NCI-H526 treated with DMSO at 0.1 percent for 48 hours (cell line): ENCODE results near the gene AZU1.
A peak's percentile ranks its signal among the peaks of the same experiment; 100 is the strongest.

ENCODE experiments used
- DNase-seq: peaks from one replicate; lab custom pipeline; 2025; lab: John Stamatoyannopoulos, UW

Gene AZU1

DNA sequence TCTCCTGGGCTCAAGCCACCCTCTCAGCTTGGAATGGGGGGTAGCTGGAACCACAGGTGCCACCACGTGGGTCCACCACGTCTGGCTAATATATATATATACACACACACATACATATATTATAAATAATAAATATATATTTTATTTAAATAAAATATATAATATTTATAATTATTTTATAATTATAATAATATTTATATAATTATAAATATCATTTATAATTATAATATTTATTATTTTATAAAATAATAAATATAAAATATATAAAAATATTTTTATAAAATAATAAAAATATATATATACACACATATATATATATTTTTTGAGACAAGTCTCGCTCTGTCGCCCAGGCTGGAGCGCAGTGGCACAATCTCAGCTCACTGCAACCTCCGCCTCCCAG is 26.9 kb downstream of the AZU1 start:
- no peak for DNase-seq

DNA sequence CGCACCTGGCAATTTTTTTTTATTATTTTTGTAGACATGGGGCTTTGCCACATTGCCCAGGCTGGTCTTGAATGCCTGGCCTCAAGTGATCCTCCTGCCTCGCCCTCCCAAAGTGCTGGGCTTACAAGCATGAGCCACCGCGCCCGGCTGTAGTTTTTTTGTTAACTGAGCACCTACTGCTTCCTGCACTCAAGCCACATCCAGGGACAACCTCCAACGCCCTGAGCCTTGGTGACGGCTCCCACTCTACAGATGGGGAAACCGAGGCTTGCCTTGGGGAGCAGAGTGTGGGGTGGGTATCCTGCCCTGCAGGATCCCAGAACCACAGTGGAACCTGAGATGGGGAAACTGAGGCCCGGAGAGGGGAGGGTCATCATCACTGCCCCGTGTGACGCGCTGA is 27.5 kb downstream of the AZU1 start:
- no peak for DNase-seq

DNA sequence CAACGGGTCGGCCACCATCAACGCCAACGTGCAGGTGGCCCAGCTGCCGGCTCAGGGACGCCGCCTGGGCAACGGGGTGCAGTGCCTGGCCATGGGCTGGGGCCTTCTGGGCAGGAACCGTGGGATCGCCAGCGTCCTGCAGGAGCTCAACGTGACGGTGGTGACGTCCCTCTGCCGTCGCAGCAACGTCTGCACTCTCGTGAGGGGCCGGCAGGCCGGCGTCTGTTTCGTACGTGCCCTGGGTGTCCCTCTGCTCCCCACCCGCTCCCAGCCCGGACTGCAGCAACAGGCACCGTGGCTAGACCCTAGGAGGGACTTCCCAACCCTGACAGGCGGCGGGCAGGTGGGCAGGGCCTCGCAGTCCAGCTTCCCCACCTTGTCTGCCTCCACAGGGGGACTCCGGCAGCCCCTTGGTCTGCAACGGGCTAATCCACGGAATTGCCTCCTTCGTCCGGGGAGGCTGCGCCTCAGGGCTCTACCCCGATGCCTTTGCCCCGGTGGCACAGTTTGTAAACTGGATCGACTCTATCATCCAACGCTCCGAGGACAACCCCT is 28.0 kb downstream of the AZU1 start:
- DNase-seq = no peak

DNA sequence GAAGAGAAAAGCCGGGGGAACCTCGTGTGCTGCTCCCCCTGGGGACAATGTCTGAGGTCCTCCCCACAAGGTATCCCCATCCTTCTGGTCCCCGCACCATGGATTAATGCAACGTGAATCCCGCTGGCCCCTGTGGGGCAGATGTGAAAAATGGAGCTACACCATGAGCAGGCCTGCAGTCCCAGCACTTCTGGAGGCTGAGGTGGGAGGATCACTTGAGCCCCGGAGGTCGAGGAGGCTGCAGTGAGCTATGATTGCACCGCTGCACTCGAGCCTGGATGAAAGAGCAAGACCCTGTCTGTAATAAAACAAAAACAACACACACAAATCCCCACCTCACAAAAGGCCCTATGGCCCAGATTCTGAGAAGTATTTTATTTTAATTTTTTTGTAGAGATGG is 30.6 kb downstream of the AZU1 start:
- DNase-seq = no peak

DNA sequence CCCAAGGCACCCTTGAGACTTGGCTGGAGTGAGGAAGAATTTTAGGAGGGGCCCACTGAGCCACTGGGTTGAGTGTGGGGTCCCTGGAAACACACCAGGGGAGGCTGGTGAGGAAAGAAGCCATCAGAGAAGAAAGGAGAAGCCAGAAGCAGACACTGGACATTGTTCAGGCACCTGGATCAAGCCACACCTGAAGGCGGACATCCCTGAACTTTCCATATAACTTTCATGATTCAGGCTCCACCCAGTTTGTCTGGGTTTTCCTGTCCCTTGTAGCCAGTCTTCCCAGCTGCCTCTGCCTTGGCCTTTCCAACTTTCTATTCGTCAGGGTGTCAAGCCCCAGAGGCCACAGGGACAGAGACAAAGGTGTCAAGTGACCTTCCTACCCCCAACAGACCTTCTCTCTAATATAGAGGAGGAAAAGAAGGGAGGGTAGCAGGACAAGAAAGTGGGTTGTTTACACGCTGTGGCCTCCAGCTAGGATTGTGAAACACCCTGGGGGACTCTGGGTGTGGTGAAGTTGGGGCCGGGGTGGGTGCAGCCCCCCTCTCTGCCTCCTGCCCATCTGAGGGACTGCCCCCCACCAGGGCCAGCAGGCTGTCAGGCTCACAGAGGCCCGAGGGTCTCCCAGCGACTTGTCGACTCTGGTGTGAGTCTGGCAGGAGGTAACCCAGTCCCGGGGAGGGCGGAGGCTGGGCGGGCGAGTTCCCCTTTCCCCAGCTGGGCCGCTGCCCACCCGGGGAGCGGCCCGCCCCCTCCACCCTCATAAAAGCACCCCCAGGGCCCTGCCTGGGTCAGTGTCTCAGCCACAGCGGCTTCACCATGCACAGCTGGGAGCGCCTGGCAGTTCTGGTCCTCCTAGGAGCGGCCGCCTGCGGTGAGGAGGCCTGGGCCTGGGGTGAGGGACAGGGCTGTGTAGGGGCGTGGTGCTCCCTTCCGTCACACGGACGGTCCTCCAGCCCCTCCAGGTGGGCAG is 31.5 kb downstream of the AZU1 start, which contains the start of gene CFD:
TSS of gene CFD (plus strand) at position 797 of the 976 bp plus-strand sequence. CDS start at position 823, 26 bp downstream.
- DNase-seq = no peak

DNA sequence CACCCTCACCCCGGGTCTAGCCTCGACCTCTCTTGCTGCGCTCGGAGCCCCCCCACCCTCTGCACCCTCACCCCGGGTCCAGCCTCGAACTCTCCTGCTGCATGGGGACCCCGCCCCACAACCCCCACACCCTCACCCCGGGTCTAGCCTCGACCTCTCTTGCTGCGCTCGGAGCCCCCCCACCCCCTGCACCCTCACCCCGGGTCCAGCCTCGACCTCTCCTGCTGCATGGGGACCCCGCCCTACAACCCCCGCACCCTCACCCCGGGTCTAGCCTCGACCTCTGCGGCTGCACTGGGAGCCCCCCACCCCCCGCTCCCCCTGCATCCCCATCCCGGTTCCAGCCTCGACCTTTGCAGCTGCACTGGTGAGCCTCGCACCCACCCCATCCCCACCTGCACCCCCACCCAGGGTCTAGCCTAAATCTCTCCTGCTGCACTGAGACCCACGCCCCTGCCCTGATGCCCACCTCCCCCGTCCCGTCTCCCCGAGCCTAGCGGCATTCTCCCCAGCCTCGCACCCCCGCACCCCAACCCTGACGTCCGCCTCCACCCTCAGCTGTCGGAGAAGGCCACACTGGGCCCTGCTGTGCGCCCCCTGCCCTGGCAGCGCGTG is 33.6 kb downstream of the AZU1 start:
- no peak for DNase-seq

DNA sequence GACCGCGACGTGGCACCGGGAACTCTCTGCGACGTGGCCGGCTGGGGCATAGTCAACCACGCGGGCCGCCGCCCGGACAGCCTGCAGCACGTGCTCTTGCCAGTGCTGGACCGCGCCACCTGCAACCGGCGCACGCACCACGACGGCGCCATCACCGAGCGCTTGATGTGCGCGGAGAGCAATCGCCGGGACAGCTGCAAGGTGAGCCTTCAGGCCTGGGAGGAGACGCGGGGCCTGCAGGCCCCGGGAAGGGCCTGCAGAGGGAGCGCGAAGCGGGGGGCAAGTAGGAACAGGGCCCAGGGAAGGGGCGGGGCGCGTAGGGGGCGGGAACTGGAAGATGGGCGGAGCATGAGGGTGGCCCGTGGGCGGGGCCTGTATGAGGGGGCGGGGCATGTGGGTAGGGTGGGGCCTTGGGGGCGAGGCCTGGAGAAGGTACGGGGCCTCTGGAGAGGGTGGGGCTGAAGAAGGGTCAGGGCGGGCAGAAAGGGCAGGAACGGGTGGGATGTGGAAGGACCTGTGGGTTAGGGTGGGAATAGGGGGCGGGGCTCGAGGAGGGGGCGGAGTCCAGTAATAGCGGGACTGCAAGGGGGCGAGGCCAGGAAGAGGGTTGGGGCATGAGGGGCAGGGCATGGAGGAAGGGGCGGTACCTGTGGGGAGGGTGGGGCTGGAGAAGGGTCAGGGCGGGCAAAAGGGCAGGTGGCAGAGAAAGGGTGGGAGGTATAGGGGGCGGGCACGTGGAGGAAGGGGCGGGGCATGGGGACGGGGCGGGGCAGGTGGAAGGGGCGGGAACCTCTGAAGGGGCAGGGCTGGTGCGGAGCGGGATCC is 34.3 kb downstream of the AZU1 start:
- DNase-seq = peak; percentile 50

DNA sequence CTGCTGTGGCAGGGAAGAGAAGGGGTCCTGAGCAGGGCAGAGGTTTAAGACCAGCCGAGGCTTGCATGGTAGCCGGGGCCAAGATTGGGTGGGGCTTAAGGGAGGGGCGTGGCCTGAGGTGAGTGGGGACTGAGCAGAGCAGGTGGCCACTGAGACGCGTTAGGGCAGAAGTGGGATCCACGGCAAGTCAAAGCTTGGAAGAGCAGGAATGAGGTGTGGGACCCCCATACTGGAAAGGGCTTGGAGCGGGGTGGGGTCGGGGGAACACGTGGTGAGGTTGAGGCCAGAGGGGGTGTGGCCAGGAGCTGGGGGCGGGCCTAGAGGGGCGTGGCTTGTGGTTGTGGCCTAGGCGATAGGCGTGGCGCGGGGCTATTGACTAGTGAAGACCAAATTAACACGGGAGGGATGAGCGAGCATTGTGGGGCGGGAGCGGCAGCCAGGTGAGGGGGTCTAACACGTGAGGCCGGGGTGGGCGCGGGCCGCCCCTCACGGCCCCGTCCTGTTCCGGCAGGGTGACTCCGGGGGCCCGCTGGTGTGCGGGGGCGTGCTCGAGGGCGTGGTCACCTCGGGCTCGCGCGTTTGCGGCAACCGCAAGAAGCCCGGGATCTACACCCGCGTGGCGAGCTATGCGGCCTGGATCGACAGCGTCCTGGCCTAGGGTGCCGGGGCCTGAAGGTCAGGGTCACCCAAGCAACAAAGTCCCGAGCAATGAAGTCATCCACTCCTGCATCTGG is 35.1 kb downstream of the AZU1 start:
- no peak for DNase-seq

DNA sequence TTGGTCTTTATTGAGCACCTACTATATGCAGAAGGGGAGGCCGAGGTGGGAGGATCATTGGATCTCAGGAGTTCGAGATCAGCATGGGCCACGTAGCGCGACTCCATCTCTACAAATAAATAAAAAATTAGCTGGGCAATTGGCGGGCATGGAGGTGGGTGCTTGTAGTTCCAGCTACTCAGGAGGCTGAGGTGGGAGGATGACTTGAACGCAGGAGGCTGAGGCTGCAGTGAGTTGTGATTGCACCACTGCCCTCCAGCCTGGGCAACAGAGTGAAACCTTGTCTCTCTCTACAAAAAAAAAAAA is 35.6 kb downstream of the AZU1 start:
- no peak for DNase-seq

DNA sequence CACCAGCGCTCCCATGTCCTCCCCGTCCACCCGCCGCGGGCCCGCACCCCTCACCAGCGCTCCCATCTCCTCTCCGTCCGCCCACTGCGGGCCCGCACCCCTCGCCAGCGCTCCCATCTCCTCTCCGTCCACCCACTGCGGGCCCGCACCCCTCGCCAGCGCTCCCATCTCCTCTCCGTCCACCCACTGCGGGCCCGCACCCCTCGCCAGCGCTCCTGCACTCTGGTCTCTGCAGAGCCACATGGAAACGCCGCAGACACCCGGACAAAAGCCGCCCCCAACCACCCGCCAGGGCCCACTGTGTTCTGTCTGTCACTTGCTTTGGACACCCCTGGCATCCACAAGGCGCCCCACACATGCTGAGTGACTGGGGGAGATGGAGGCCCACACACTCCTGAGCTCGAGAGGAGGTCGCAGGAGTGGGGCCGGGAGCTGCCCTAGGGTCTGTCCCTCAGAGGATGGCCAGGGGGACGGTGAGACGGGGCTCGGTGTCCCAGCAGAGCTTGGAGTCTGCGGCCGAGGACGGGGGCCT is 39.2 kb downstream of the AZU1 start:
- DNase-seq = no peak

DNA sequence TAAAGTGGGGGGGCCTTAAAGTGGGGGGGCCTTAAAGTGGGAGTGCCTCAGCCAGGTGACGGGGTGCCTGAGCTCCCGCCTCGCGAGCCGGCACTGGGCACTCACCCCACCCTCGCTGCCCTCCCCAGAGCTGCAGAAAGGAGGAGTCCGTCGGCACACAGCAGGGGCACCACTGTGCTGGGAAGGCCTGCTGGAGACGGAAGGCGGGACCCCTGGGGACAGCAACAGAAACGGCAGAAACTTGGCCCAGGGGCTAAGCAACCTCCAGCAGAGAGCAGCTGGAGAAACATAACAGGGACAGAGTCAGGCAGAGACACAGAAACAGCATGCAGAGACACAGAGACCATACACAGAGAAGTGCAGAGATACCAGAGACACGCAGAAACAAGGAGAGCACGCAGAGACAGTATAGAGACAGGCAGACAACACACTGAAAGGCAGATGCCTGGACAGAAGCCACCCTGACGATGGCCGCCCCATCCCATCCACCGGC is 39.7 kb downstream of the AZU1 start:
- no peak for DNase-seq

DNA sequence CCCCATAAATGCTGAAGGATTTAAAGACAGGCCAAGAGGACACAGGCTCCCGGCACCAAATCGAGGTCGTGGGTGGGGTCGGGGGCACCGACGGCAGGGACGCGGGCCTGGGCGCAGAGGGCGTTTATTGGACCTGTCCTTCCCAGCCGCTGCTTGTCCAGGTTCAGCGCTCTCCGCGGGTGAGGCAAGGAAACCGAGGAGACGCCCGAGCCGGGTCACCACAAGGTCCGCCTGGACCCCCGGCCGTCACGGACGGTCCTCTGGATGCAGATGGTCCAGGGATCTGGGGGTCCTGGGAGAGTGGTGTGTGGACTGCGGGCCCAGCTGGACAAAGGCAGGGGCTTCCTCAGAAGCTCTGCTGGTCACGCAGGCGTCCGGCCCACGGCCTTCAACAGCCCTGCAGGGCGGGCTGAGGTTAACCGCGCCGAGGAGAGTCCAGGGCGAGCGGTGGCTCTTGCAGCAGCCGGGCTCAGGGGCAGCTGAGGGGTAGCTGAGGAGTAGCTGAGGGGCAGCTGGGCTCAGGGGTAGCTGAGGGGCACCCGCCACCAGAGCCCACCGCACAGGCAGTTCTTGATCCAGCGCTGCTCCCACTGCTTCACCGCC is 40.3 kb downstream of the AZU1 start:
- DNase-seq = no peak

DNA sequence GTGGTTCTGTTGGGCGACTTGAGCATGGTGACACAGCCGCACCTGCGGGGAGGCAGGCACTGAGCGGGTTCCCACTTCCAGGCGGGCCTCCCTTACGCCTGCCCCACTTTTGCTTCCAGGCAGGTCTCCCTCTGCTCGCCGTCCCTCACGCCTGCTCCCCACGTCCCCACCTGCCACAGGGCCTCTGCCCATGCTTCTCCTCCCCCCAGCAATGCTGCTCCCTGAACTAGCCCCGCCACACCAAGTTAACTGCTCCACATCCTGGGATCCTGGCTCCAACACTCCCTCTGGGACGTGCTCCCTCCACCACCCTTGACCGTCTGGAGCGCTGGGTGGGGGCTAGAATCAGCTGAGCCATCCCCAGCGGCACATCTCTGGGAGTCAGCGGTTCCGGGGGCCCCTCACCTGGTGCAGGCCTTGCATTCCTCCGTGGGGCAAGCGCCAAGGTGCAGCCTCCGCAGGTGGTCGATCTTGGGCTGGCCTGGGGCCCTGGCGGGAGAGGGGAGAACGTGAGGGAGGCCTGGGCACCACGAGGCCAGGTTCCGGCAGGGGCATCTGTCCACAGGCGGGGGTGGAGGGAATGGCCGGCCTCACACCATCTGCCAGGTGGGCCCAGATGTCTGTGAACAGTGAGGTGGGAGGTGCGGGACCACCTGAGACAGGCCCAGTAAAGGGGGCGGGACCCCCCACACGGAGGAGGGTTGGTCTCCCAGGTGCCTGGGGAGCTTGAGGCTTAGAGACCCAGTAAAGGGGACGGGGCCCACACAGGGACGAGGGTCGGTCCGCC is 41.0 kb downstream of the AZU1 start:
- DNase-seq = no peak

DNA sequence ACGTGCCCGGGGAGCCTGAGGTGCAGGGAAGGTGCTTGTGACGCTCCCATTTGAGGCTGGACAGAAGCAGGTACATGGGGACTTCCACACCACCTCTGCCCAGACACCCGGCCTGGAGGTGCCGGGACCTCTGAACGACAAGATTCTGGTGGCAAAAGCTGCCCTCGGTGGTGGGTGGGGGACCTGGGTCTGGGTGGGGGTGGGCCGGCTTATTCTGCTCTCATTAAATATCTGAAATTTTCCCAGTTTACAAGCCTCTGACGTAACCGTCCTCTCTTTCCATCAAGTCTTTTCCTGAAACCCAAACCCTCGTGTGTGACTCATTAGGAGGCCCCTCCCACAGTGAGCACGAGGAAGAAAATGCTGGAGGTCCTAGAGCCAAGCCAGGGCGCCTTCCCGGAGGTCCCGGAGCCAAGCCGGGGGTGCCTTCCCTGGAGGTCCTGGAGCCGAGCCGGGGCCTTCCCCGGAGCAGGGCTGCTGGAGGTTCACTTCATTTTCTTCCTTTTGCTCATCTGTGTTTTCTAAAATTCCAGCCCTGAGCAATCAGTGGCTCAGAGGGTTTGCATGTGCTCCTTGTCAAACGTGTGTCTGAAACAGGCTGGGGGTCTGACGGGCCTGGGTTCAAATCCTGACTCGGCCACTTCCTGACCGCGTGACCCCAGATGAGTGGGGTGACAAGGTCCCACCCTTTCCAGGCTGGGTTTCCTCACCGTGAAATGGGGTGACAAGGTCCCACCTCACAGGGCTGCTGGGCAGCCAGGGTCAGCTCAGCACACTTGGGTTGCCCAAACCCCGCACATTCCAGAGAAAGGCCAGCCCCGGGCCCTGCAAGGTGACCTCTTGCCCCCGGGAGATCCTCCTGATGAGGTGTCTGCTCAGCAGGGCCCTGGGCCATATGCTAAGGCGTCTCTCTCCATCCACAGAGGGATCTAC is 41.9 kb downstream of the AZU1 start:
- DNase-seq = no peak

DNA sequence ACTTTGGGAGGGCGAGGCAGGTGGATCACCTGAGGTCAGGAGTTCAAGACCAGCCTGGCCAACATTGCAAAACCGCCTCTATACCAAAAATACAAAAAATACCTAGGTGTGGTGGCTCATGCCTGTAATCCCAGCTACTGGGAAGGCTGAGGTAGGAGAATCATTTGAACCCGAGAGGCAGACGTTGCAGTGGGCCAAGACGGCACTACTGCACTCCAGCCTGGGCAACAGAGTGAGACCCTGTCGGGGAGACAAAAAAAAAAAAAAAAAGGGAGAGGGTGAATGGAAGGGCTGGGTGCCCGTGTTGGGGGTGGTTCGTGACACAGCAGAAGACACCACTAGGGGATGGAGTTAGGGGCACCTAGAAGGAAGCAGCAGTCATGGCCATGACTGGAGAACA is 42.7 kb downstream of the AZU1 start:
- no peak for DNase-seq

DNA sequence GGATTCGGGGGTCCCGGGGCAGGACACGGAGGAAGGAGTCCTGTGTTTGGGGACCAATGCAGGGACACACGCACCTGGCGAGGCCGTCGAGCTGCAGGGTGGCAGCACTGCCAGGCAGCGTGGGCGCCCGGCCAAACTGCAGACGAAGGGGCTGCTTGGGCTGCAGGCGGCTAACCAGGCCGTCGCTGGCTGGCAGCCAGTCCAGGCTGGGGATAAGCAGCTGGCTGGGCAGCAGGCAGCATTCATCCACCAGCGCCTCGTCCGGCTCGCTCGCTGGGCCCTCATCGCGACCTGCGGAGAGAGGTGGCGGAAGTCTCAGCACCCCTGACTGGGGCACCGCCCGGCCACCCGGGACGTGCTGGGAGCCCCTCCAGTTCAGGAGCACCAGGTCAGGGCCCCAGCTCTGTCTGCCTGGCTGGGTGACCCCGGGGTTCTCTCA is 43.3 kb downstream of the AZU1 start:
- no peak for DNase-seq

DNA sequence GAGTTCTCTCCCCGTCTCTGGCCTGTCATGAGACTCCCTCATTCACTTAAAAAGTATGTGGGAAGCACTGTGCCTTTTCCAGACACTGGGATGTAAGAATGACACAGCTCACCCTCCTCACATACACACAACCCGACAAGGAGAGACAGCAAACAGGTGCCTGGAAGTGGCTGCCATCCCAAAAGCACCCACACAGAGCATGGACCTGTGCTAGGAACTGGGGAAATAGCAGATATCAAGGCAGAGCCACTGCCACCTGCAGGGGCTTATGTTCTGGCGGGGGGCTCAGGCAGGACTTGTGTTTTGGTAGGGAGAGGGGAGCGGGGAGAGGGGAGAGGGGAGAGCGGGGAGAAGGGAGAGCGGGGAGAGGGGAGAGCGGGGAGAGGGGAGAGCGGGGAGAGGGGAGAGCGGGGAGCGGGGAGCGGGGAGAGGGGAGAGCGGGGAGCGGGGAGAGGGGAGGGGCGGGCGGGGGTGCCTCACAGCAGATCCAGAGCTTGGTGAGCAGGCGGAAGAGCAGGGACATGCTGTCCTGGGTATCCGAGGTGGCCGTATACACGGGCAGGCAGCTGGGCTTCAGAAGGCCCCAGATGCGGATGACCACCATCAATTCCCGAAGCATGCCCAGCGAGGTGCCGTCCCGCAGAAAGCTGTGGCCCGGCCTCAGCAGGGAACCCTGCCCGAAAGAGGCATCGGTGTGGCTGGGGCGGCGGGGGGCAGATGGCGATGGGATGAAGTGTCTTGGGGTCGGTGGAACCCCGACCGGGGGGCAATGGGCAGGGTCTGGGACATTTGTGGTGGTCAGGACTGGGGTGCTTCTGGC is 44.0 kb downstream of the AZU1 start:
- DNase-seq = no peak
